Vagina (tissue), 2 donors: ENCODE data around the gene BIN1. TPM values are rescaled to one million over a fixed set of nuclear protein-coding genes. Genes with fewer than 3 reads are reported as not detected.

Experiments
- DNase-seq, 2 donors: peaks; one replicate each; pipeline ENCODE4 v3.0.0-alpha.2; 2017; ENCODE audit errors: extremely low spot score in 2 of 2
- H3K27ac ChIP-seq: fragments of 200-600 bp; sonication (generic); one replicate; pipeline ENCODE4 v1.5.1; 2019
- H3K27me3 ChIP-seq: fragments of 200-600 bp; sonication (generic); one replicate; pipeline ENCODE4 v1.5.1; 2019
- H3K36me3 ChIP-seq, 2 donors: fragments of 200-600 bp; sonication (generic); one replicate each; pipeline ENCODE4 v1.5.1; 2017 to 2019
- H3K4me1 ChIP-seq: fragments of 200-600 bp; sonication (generic); one replicate; pipeline ENCODE4 v1.5.1; 2019
- H3K4me3 ChIP-seq, 2 donors: fragments of 200-600 bp; sonication (generic); 1 replicate in 1 of 2; 2 replicates in 1 of 2; pipeline ENCODE4 v1.5.1; 2016 to 2019
- H3K9me3 ChIP-seq: fragments of 200-600 bp; sonication (generic); one replicate; pipeline ENCODE4 v1.5.1; 2019
- POLR2A ChIP-seq, 2 donors: fragments of 450-650 bp; IDR thresholded peaks; one replicate each; pipeline ENCODE4 v1.6.1; 2017; ENCODE audit warnings: antibody characterized with exemption in 2 of 2, mild to moderate bottlenecking in 2 of 2, moderate library complexity in 2 of 2
- POLR2AphosphoS5 ChIP-seq, 2 donors: sonication (generic); formaldehyde crosslinking; IDR thresholded peaks; one replicate each; pipeline ENCODE4 v1.9.0; 2017; ENCODE audit warnings: antibody characterized with exemption in 2 of 2, mild to moderate bottlenecking in 2 of 2, low read depth in 1 of 2; ENCODE audit not compliant: insufficient read depth in 1 of 2
- intact Hi-C: fragments of 100-400 bp; cut with DNase I; formaldehyde crosslinking; loops from one replicate; pipeline ENCODE4 v1.15.1; 2023
- total RNA-seq: library from RNA; depleted of rRNA; stranded (reverse); fragments of >200 nt; gene quantifications from one replicate; pipeline ENCODE4 v1.2.3, GENCODE V29; 2016
- TF ChIP-seq, protein P1 (sequence below), 3 experiments: fragments of 450-650 bp in 2 of 3; fragments of 200-600 bp in 1 of 3; sonication (generic) in 1 of 3; IDR thresholded peaks; one replicate each; pipeline ENCODE4 v1.5.1; 2017 to 2019; ENCODE audit warnings: antibody characterized with exemption in 3 of 3, mild to moderate bottlenecking in 2 of 3, moderate library complexity in 2 of 3

The BIN1 gene
- total RNA-seq, 1 donor from 2014 or later, result 60.9 TPM

DNA sequence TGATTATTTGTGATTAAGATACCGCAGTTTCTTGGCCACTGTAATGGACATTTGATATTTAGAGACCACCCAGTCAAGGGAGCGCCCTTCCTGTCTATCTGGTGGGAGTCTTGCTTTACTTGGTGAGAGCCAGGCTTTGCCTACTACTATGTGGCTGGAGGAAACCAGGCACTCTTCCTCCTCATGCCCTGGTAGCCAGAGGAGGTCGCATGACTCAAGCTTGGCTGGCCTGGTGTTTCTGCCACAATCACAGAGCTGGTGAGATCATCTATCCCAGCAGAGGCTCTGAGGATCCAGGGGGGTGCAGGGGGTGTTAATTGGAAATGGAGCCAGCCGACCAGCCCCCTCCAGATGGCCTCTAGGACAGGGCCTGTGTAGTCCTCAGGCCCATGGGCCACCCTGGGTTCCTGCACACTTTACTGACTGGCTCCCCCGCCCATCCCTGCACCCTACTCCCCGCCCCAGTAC, 46.8 kb upstream of the BIN1 start:
- intact Hi-C loops, result no loop called here
- TF ChIP-seq, protein P1, sequence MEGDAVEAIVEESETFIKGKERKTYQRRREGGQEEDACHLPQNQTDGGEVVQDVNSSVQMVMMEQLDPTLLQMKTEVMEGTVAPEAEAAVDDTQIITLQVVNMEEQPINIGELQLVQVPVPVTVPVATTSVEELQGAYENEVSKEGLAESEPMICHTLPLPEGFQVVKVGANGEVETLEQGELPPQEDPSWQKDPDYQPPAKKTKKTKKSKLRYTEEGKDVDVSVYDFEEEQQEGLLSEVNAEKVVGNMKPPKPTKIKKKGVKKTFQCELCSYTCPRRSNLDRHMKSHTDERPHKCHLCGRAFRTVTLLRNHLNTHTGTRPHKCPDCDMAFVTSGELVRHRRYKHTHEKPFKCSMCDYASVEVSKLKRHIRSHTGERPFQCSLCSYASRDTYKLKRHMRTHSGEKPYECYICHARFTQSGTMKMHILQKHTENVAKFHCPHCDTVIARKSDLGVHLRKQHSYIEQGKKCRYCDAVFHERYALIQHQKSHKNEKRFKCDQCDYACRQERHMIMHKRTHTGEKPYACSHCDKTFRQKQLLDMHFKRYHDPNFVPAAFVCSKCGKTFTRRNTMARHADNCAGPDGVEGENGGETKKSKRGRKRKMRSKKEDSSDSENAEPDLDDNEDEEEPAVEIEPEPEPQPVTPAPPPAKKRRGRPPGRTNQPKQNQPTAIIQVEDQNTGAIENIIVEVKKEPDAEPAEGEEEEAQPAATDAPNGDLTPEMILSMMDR (IDR thresholded peaks at IDR 0.05), result no peak
- TF ChIP-seq POLR2AphosphoS5 (IDR thresholded peaks at IDR 0.05; ENCODE audit: insufficient read depth in 1 of 2, low read depth in 1 of 2), result no peak
- DNase-seq, result peak; percentile 58 to 83

DNA sequence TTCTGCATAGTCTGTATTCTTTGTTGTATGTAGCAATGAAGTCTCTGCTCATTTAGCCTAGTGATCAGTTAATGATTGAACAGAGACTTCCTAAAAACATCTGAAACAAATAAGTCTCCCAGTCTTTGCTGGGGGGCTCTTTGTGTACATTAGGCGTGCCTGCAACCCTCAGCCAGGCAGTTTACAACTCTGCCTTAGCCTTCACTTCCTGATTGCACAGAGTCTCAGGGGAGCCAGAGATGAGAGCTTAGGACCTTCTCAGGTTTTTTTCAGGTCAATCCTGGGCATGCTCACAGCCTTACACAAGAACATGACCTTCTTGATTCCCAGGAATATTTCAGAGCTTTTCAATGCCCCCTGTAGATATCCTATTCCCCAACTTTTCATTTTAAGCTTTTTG, 44.0 kb upstream of the BIN1 start:
- H3K27ac ChIP-seq, result no peak overlapping the region
- H3K9me3 ChIP-seq, result no peaks in the 10 kb centered on the region
- H3K27me3 ChIP-seq, result no peaks in the 10 kb centered on the region
- DNase-seq, result no peak
- TF ChIP-seq POLR2A (IDR thresholded peaks at IDR 0.05) (no peak), POLR2AphosphoS5 (IDR thresholded peaks at IDR 0.05; ENCODE audit: insufficient read depth in 1 of 2, low read depth in 1 of 2) (no peak)
- TF ChIP-seq, protein P1 (IDR thresholded peaks at IDR 0.05), result no peak
- H3K4me1 ChIP-seq, result peaks cover 15% of the 10 kb centered on the region
- no peak overlapping the region for H3K4me3 ChIP-seq
- intact Hi-C loops, result no loop called here
- H3K36me3 ChIP-seq, result no peaks in the 10 kb centered on the region

More for the DNA sequence above, 46.8 kb upstream of the BIN1 start:
- Histone ChIP-seq H3K9me3 (no peaks in the 10 kb centered on the region), H3K36me3 (no peaks in the 10 kb centered on the region), H3K27ac (peak overlapping the region; percentile 78), H3K4me1 (peaks cover 18% of the 10 kb centered on the region), H3K27me3 (no peaks in the 10 kb centered on the region), H3K4me3 (no peak overlapping the region)

DNA sequence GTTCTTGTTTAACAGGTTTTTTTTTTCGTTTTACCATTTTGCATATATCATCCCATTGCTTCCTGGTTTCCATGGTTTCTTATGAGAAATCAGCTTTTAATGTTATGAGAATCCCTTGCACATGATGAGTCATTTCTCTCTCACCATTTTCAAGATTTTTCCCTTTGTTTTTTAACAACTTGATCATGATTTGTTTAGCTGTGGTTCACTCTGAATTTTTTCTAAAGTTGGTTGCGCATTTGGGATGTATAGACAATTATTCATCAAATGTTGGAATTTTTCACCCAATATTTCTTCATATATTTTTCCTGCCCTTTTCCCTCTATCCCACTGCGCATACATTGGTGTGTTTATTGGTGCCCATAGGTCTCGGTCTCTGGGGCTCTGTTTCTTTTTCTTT, 42.4 kb upstream of the BIN1 start:
- Histone ChIP-seq H3K27ac (no peak overlapping the region), H3K27me3 (no peaks in the 10 kb centered on the region), H3K4me3 (no peak overlapping the region), H3K4me1 (peaks cover 26% of the 10 kb centered on the region), H3K9me3 (no peaks in the 10 kb centered on the region), H3K36me3 (no peaks in the 10 kb centered on the region)
- DNase-seq, result no peak
- intact Hi-C loops, result no loop called here
- no peak for TF ChIP-seq POLR2AphosphoS5 (IDR thresholded peaks at IDR 0.05; ENCODE audit: insufficient read depth in 1 of 2, low read depth in 1 of 2)
- no peak for TF ChIP-seq POLR2A (IDR thresholded peaks at IDR 0.05)
- TF ChIP-seq, protein P1 (IDR thresholded peaks at IDR 0.05), result no peak

DNA sequence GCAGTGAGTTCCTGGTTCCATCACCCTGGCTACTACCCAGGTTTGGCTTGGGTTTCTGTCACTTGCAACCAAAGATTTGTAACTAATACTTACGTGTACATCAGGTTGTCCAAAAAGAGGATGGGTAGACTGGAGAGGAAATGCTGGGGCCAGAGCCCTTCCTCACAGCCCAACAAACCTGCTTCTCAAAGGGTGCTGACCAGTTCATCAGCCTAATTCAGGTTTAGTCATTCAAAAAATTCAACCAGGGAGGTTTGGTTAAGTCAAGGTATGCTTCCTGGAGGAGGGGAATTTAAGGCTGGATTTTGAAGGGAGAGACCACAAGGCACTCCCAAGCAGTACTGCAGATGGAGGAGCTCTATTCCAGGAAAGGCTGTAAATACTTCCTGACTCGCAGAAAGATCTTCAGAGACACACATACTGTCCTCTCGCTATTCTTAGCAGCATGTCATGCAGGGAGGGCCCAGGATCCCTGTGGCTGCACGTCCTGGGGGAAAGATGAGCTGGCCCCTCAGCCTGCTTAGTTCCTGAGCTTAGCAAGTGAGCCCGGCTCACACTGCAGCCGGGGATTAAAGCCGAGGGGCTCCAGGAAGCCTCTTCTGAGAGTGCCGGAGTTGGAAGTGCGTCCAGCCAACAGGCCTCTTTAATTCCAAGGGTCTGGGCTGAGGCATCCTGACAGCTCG, 40.0 kb upstream of the BIN1 start:
- no peak overlapping the region for H3K4me3 ChIP-seq
- no peak for DNase-seq
- no peaks in the 10 kb centered on the region for H3K27me3 ChIP-seq
- TF ChIP-seq POLR2AphosphoS5 (IDR thresholded peaks at IDR 0.05; ENCODE audit: insufficient read depth in 1 of 2, low read depth in 1 of 2) (no peak), POLR2A (IDR thresholded peaks at IDR 0.05) (no peak)
- TF ChIP-seq, protein P1 (IDR thresholded peaks at IDR 0.05), result no peak
- H3K27ac ChIP-seq, result no peak overlapping the region
- H3K36me3 ChIP-seq, result no peaks in the 10 kb centered on the region
- intact Hi-C loops, result no loop called here
- H3K9me3 ChIP-seq, result no peaks in the 10 kb centered on the region
- peaks cover 26% of the 10 kb centered on the region for H3K4me1 ChIP-seq

DNA sequence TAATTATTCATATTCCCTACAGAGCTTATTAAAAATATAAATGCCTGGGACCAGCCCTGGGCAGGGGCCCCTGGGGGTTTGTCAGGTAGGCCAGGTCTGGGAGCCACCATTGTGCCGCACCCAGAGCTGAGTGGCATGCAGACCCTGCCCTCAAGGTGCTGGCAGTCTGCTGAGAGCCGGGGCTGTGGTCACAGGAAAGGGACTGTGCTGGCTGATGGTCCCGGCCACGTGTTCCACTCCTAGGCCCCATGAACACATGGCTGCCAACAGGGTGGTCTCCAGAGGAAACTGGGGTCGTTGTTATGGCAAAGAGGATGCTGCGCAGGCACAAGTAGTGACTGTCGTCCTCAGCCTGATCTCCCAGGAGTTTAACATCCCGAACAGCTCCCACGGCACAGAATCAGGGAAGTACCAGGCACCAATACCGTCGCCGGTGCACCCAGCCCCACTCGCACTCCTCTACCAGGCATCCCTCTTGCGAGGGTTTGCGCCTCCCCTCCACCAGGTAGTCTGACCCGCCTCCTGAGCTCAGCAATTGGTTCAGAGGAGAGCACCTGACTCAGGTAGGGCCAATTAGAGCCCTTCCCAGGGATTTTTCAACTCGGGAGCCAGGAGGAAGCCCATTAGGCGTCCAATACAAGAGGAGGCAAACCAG, 39.2 kb upstream of the BIN1 start:
- no peaks in the 10 kb centered on the region for H3K36me3 ChIP-seq
- H3K9me3 ChIP-seq, result no peaks in the 10 kb centered on the region
- no peak overlapping the region for H3K27ac ChIP-seq
- peaks cover 26% of the 10 kb centered on the region for H3K4me1 ChIP-seq
- H3K4me3 ChIP-seq, result no peak overlapping the region
- intact Hi-C loops, result no loop called here
- H3K27me3 ChIP-seq, result no peaks in the 10 kb centered on the region
- TF ChIP-seq POLR2AphosphoS5 (IDR thresholded peaks at IDR 0.05; ENCODE audit: insufficient read depth in 1 of 2, low read depth in 1 of 2), result no peak
- TF ChIP-seq, protein P1 (IDR thresholded peaks at IDR 0.05), result no peak
- no peak for TF ChIP-seq POLR2A (IDR thresholded peaks at IDR 0.05)
- DNase-seq, result no peak
